WTC11 (cell line): Measurements from ENCODE around the gene BICDL2. TPM values are rescaled to one million over a fixed set of nuclear protein-coding genes. Genes with fewer than 3 reads are reported as not detected.
A peak's percentile ranks its signal among the peaks of the same experiment; 100 is the strongest.

Source experiments
- ATF3 ChIP-seq: sonication (generic); formaldehyde crosslinking; conservative IDR thresholded peaks from 2 replicates; pipeline ENCODE4 v1.8.1; 2022; ENCODE audit warnings: mild to moderate bottlenecking, missing genetic modification reagents
- CBFB ChIP-seq: sonication (generic); formaldehyde crosslinking; IDR thresholded peaks from 2 replicates; pipeline ENCODE4 v1.8.1; 2022; ENCODE audit warnings: mild to moderate bottlenecking, low read depth, missing genetic modification reagents
- CDX4 ChIP-seq: fragments of 250-450 bp; sonication (Bioruptor Pico); IDR thresholded peaks from 2 replicates; pipeline ENCODE4 v1.9.0; 2021; ENCODE audit warnings: moderate library complexity, mild to moderate bottlenecking, inconsistent platforms, borderline replicate concordance
- CREB1 ChIP-seq: sonication (generic); formaldehyde crosslinking; IDR thresholded peaks from 2 replicates; pipeline ENCODE4 v1.8.0; 2023; ENCODE audit warnings: mild to moderate bottlenecking, missing genetic modification reagents
- CREM ChIP-seq: sonication (generic); formaldehyde crosslinking; IDR thresholded peaks from 2 replicates; pipeline ENCODE4 v1.8.1; 2022; ENCODE audit warnings: mild to moderate bottlenecking, missing genetic modification reagents, moderate library complexity
- FOXJ3 ChIP-seq: sonication (generic); formaldehyde crosslinking; IDR thresholded peaks from 2 replicates; pipeline ENCODE4 v1.9.0; 2021; ENCODE audit warnings: missing genetic modification reagents, mild to moderate bottlenecking, borderline replicate concordance
- FOXP1 ChIP-seq: sonication (generic); formaldehyde crosslinking; IDR thresholded peaks from 2 replicates; pipeline ENCODE4 v1.8.0; 2022; ENCODE audit warnings: missing genetic modification reagents, mild to moderate bottlenecking, moderate library complexity, borderline replicate concordance
- FOXP4 ChIP-seq: sonication (generic); formaldehyde crosslinking; IDR thresholded peaks from 2 replicates; pipeline ENCODE4 v1.8.0; 2022; ENCODE audit warnings: mild to moderate bottlenecking, missing genetic modification reagents
- GABPB1 ChIP-seq: sonication (generic); formaldehyde crosslinking; IDR thresholded peaks from 2 replicates; pipeline ENCODE4 v1.8.1; 2023; ENCODE audit warnings: mild to moderate bottlenecking, missing genetic modification reagents
- GTF2I ChIP-seq: fragments of 250-450 bp; sonication (Bioruptor Pico); conservative IDR thresholded peaks from 2 replicates; pipeline ENCODE4 v1.4.0; 2021; ENCODE audit warnings: mild to moderate bottlenecking
- NR3C1 ChIP-seq: sonication (generic); formaldehyde crosslinking; conservative IDR thresholded peaks from 2 replicates; pipeline ENCODE4 v1.8.1; 2023; ENCODE audit warnings: low read depth, mild to moderate bottlenecking, missing genetic modification reagents
- PREB ChIP-seq: sonication (generic); formaldehyde crosslinking; IDR thresholded peaks from 2 replicates; pipeline ENCODE4 v1.8.1; 2022; ENCODE audit warnings: mild to moderate bottlenecking, missing genetic modification reagents, moderate library complexity, borderline replicate concordance
- SMAD3 ChIP-seq: sonication (generic); formaldehyde crosslinking; IDR thresholded peaks from 2 replicates; pipeline ENCODE4 v1.8.0; 2022; ENCODE audit warnings: missing genetic modification reagents, mild to moderate bottlenecking, borderline replicate concordance
- TCF7 ChIP-seq: sonication (generic); formaldehyde crosslinking; IDR thresholded peaks from 2 replicates; pipeline ENCODE4 v1.8.0; 2022; ENCODE audit warnings: mild to moderate bottlenecking, low read depth, missing genetic modification reagents, moderate library complexity
- ZNF263 ChIP-seq: sonication (generic); formaldehyde crosslinking; IDR thresholded peaks from 2 replicates; pipeline ENCODE4 v1.8.1; 2022; ENCODE audit warnings: low read depth, mild to moderate bottlenecking, moderate library complexity, missing genetic modification reagents
- ZNF281 ChIP-seq: sonication (generic); formaldehyde crosslinking; IDR thresholded peaks from 2 replicates; pipeline ENCODE4 v1.8.0; 2023; ENCODE audit warnings: mild to moderate bottlenecking, missing genetic modification reagents
- ZNF416 ChIP-seq: fragments of 250-450 bp; sonication (Bioruptor Pico); IDR thresholded peaks from 2 replicates; pipeline ENCODE4 v1.9.0; 2021; ENCODE audit warnings: mild to moderate bottlenecking, inconsistent platforms
- ZNF423 ChIP-seq: fragments of 250-450 bp; sonication (Bioruptor Pico); IDR thresholded peaks from 2 replicates; pipeline ENCODE4 v2.1.2; 2022; ENCODE audit warnings: mild to moderate bottlenecking, moderate library complexity
- total RNA-seq: library from RNA; stranded (reverse); gene quantifications from 3 replicates; pipeline ENCODE4 v1.2.3, GENCODE V29; 2021
- TF ChIP-seq, protein P1 (sequence below): sonication (generic); formaldehyde crosslinking; IDR thresholded peaks from 2 replicates; pipeline ENCODE4 v1.8.0; 2022; ENCODE audit warnings: mild to moderate bottlenecking, missing genetic modification reagents
- TF ChIP-seq, protein P2 (sequence below): sonication (generic); formaldehyde crosslinking; IDR thresholded peaks from 2 replicates; pipeline ENCODE4 v1.8.1; 2022; ENCODE audit warnings: low read depth, missing genetic modification reagents, borderline replicate concordance
- TF ChIP-seq, protein P3 (sequence below): sonication (generic); formaldehyde crosslinking; IDR thresholded peaks from 2 replicates; pipeline ENCODE4 v1.8.0; 2022; ENCODE audit warnings: missing genetic modification reagents
- TF ChIP-seq, protein P4 (sequence below): fragments of 250-450 bp; sonication (Bioruptor Pico); IDR thresholded peaks from 2 replicates; pipeline ENCODE4 v1.9.0; 2021; ENCODE audit warnings: mild to moderate bottlenecking

Gene BICDL2
- total RNA-seq, 1 experiment from 2014 or later: 28.2 TPM

- TF ChIP-seq ATF3 (CRISPR knock-in tag) (no peak), FOXP4 (peak; percentile 63; the same call in 1 of the 2 replicates), CBFB (no peak), TCF7 (CRISPR knock-in tag) (no peak), PREB (CRISPR knock-in tag) (no peak), ZNF416 (no peak), FOXP1 (CRISPR knock-in tag) (peak; percentile 37; the same call in 1 of the 2 replicates), CREB1 (CRISPR knock-in tag) (no peak), GTF2I (no peak), FOXJ3 (no peak), ZNF423 (CRISPR knock-in tag) (peak; percentile 31; the same call in 1 of the 2 replicates), GABPB1 (CRISPR knock-in tag) (peak; percentile 58; the same call in 1 of the 2 replicates), NR3C1 (CRISPR knock-in tag) (no peak), ZNF281 (CRISPR knock-in tag) (no peak), SMAD3 (no peak), CDX4 (CRISPR knock-in tag) (no peak), CREM (CRISPR knock-in tag) (no peak), ZNF263 (CRISPR knock-in tag) (no peak)
- TF ChIP-seq, protein P1, sequence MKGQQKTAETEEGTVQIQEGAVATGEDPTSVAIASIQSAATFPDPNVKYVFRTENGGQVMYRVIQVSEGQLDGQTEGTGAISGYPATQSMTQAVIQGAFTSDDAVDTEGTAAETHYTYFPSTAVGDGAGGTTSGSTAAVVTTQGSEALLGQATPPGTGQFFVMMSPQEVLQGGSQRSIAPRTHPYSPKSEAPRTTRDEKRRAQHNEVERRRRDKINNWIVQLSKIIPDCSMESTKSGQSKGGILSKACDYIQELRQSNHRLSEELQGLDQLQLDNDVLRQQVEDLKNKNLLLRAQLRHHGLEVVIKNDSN (CRISPR knock-in tag): no peak
- TF ChIP-seq, protein P2, sequence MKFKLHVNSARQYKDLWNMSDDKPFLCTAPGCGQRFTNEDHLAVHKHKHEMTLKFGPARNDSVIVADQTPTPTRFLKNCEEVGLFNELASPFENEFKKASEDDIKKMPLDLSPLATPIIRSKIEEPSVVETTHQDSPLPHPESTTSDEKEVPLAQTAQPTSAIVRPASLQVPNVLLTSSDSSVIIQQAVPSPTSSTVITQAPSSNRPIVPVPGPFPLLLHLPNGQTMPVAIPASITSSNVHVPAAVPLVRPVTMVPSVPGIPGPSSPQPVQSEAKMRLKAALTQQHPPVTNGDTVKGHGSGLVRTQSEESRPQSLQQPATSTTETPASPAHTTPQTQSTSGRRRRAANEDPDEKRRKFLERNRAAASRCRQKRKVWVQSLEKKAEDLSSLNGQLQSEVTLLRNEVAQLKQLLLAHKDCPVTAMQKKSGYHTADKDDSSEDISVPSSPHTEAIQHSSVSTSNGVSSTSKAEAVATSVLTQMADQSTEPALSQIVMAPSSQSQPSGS: no peak
- TF ChIP-seq, protein P3, sequence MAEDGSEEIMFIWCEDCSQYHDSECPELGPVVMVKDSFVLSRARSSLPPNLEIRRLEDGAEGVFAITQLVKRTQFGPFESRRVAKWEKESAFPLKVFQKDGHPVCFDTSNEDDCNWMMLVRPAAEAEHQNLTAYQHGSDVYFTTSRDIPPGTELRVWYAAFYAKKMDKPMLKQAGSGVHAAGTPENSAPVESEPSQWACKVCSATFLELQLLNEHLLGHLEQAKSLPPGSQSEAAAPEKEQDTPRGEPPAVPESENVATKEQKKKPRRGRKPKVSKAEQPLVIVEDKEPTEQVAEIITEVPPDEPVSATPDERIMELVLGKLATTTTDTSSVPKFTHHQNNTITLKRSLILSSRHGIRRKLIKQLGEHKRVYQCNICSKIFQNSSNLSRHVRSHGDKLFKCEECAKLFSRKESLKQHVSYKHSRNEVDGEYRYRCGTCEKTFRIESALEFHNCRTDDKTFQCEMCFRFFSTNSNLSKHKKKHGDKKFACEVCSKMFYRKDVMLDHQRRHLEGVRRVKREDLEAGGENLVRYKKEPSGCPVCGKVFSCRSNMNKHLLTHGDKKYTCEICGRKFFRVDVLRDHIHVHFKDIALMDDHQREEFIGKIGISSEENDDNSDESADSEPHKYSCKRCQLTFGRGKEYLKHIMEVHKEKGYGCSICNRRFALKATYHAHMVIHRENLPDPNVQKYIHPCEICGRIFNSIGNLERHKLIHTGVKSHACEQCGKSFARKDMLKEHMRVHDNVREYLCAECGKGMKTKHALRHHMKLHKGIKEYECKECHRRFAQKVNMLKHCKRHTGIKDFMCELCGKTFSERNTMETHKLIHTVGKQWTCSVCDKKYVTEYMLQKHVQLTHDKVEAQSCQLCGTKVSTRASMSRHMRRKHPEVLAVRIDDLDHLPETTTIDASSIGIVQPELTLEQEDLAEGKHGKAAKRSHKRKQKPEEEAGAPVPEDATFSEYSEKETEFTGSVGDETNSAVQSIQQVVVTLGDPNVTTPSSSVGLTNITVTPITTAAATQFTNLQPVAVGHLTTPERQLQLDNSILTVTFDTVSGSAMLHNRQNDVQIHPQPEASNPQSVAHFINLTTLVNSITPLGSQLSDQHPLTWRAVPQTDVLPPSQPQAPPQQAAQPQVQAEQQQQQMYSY (CRISPR knock-in tag): no peak
- TF ChIP-seq, protein P4, sequence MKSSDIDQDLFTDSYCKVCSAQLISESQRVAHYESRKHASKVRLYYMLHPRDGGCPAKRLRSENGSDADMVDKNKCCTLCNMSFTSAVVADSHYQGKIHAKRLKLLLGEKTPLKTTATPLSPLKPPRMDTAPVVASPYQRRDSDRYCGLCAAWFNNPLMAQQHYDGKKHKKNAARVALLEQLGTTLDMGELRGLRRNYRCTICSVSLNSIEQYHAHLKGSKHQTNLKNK (CRISPR knock-in tag): no peak
These were observed 56.2 kb downstream of the BICDL2 start, which contains the start of gene PKMYT1 (continued) for GRCh38 chr16:2980227-2981176.
